Stimulated activated CD4-positive, alpha-beta T cell treated with anti-CD3 and anti-CD28 coated beads, Interleukin-2, amount 100 ng/mL, for 4 hours (primary cell): ENCODE measurements around the gene HMGA1.
A peak's percentile ranks its signal among the peaks of the same experiment; 100 is the strongest.

Experiments used
- DNase-seq: peaks from one replicate; pipeline ENCODE4 v3.0.0-alpha.2; 2020; ENCODE audit warnings: low read depth

HMGA1 gene, protein sequence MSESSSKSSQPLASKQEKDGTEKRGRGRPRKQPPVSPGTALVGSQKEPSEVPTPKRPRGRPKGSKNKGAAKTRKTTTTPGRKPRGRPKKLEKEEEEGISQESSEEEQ

DNA sequence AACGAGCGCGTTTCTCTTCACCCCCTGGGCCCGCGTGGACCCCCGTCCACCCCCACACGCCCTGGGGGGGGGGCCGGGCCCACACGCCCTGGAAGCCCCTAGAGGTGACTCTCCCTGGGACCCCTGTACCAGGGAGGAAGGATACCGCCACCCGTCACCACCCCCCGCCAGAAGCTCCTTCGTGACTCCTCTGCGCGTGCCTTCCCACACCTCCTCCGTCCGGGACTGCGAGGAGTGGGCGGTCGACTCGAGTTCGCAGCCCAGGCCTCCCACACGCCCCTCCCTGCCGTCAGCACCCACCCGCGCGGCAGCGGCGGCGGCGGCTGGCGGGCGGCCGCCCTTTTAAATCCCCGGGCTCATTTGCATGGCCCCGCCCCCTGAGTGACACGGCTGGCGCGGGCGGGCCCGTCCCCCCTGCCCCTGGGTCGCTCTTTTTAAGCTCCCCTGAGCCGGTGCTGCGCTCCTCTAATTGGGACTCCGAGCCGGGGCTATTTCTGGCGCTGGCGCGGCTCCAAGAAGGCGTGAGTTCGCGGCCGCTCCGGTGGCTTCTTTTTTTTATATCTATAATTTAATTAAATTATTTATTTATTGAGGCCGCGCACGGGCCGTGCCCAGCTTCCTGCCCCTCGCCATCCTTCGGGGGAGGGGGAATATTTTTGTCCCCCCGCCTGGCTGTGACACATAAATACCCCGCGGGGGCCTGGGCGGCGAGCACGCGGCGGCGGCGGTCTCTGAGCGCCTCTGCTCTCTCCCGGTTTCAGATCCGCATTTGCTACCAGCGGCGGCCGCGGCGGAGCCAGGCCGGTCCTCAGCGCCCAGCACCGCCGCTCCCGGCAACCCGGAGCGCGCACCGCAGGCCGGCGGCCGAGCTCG, at the start of gene HMGA1:
Gene HMGA1, plus strand, starts transcription at position 431 of the 873 bp plus-strand sequence. CDS start 3,908 bp downstream, outside the sequence.
- peak; percentile 93 for DNase-seq

DNA sequence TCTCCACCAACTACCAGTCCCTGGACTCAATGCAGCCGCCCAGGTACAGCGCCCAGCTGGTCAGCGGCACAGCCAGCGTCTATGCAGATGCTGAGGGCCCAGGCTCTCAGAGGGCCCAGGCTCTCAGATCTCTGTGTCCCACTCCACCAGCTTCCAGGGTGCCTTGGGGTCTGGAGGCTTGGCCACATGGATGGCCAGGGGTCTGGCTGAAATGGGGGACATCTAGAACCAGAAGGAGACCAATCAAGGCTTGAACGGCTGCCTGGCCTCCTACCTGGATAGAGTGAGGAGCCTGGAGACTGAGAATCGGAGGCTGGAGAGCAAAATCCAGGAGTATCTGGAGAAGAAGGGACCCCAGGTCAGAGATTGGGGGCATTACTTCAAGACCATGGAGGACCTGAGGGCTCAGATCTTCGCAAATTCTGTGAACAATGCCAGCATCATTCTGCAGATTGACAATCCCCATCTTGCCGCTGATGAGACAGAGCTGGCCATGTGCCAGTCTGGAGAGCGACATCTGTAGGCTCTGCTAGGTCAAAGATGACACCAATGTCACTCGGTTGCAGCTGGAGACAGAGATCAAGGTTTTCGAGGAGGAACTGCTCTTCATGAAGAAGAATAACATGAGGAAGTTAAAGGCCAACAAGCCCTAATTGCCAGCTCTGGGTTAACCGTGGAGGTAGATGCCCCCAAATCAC, 46.7 kb upstream of the HMGA1 start:
- DNase-seq = peak; percentile 46

DNA sequence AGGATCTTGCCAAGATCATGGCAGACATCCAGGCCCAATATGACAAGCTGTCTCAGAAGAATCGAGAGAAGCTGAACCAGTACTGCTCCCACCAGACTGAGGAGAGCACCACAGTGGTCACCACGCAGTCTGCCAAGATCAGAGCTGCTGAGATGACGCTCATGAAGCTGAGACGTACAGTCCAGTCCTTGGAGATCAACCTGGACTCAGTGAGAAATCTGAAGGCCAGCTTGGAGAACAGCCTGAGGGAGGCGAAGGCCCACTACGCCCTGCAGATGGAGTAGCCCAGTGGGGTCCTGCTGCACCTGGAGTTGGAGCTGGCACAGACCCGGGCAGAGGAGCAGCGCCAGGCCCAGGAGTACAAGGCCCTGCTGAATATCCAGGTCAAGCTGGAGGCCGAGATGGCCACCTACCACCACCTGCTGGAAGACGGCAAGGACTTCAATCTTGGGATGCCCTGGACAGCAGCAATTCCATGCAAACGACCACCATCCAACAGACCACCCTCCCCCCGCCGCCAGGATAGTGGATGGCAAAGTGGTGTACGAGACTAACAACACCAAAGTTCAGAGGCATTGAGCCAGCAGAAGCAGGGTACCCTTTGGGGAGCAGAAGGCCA, 46.1 kb upstream of the HMGA1 start:
- DNase-seq = no peak

DNA sequence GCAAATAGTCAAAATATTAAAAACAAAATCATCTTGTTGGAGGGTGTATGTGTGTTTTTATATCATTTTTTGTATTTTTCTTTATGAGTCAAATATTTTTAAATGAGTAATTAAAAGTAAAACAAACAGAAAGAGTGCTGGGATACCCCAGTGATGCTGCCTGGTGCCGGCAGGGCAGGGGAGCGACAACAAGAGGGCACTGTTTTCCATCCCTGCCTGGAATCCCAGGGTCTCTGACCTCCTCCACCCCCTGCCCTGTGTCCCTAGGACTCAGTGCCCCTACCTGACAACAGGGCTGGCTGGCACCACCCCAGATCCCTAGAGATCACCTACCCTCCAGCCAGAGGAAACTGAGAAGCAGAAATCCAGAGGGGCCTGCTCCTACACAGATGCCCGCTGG, 41.9 kb upstream of the HMGA1 start:
- no peak for DNase-seq

DNA sequence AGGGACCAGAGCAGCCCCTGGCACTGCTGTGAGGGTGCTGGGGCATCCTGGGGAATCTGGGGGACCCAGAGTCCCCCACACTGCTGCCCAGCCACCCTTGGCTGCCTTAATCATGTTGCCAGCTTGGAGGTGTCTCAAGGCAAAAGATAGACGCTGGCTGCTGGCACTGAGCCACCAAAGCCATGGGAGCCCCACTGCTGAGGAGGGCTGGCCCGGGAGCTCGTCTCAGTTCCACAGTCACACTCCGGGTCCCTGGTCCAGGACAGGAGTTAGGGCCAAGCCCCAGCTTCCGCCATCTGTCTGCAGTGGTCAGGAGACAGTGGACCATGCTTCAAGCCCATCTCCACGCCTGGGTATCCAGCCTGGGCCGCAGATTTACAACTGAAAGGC, 41.0 kb upstream of the HMGA1 start:
- no peak for DNase-seq

DNA sequence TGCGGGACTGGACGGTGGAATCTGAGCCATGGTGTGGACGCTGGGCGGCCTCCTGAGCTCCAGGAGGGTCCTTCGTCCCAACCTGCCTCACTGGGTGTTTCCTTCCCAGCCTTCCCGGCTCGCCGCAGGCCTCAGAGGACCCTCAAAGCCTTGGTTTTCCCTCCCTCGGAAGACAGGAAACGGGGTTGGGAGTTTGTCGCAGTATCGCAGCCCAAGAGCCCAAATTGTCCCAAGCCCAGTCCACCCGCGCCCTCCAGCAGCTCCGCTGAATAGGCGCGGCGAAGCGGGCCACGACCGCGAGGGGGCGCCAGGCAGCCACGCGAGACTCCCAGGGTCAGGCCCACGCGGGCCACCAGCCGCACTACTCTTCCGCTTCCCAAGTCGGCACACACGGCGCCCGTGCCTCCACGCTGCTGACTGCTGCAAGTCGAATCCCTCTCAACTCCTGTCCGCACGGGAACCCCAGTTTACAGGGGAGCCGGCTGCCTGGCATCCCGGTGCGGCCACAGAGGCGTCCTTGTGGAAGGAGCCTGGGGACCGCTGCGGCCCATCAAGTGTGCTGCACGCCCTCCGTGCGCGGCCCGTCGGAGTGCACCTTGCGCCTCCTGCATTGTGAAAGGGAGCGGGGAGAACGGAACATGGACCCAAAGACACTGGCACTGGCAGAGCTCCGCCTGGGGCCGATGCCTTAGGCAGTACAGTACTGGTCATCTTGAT, 40.4 kb upstream of the HMGA1 start:
- peak; percentile 85 for DNase-seq

DNA sequence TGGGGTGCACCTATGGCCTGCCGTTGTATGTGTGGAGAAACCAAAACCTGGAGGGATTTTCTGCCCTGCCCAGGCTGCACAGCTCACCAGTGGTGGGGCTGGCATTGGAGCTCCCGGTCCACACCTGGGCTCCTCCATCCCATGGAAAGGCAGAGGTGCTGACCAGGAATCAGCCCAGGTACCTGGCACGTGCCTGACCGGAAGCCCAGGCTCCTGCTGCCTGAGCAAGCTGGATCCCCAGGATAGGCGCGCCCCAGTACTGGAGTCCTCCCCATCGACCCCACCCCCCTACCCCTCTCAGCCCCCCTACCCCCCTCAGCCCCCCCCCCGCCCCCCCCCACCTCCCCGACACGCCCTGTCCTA, 39.9 kb upstream of the HMGA1 start:
- no peak for DNase-seq

DNA sequence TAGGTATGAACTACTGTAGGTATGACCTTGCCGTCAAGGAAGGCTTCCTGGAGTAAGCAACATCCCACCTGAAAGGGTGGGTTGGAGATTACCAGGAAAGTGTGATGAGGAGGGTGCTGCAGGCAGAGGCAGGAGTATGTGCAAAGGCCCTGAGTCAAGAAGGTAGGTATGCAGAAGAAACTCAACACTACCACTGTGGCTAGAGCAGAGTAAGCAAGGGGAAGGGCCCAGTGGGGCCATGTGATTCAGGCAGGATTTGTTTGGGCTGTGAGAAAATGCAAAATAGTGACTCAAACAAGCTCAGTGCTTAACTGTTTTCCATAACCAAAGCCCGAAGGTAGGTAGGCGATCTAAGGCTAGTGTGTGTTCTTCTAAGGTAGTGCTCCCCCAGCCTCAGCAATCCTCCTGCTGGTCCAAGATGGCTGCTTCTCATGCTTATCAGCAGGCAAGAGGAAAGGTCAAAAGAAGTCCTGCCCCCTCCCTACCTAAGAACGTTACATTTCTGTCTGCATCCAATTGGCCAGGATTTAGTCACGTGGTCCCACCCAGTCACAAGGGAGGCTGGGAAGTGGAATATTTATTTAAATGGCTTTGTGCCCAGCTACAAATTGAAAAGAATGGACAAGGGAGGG, 36.2 kb upstream of the HMGA1 start:
- DNase-seq = no peak

DNA sequence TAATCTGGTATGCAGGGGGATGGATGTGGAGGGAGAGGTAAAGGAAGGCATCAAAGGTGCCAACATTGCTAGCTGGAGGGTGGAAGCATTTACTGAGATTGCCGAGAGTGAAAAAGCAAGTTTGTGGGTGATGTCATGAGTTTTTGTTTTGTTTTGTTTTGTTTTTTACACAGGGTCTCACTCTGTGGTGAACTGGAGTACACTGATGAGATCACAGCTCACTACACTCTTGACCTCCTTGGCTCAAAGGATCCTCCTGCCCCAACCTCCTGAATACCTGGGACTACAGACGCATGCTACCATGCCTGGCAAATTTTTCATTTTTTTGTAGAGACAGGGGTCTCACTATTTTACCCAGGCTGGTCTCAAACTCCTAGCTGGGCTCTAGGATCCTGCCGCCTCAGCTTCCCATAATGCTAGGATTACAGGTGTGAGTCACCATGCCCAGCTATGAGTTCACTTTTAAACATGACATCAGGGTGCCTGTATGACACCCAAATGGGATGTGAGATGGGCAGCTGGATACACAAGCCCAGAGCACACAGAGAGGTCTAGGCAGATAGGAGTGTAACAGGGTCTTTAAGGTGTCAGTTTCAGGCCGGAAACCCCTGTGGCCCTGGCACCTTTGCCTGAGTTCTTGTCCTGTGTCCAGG, 35.1 kb upstream of the HMGA1 start:
- no peak for DNase-seq

DNA sequence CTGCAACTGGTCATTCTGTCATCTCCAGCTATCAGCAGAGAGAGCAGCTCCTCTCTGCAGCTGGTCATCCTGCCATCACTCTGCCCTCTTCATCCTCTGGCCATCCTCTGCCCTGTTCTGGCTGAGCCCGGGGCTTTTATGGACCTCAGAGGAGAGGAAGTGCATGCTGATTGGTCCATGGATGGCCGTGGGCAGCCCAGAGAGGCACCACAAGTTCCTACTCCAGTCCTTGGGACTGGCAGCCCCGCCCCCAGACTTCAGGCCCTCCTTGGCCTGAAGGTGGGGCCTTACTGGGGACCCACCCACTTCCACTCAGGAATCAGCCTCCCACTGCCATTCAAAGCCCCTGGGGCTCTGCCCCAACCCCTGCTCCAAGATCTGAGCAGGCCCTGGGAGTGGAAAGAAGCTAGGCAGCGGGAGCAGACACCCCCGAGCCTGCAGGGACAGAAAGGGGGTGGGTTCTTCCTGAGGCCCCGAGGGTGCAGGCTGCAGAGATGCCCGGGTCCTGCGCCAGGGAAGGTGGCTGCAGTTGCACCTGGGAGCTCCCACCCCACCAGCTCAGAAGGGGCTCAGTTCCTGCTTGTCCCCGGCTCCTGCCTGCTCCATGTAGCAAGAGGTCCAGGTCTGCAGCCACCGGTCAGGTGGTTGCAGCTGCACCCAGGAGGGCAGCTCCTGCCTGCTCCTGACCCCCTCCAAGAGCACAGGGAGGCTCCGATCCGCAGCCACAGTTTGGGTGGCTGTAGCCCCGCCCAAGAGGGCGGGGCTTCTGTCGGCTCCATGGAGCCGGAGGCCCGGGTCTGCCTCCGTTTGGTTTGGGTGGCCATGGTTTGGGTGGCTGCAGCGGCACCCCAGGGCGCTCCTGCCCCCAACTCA, 34.1 kb upstream of the HMGA1 start:
- no peak for DNase-seq

DNA sequence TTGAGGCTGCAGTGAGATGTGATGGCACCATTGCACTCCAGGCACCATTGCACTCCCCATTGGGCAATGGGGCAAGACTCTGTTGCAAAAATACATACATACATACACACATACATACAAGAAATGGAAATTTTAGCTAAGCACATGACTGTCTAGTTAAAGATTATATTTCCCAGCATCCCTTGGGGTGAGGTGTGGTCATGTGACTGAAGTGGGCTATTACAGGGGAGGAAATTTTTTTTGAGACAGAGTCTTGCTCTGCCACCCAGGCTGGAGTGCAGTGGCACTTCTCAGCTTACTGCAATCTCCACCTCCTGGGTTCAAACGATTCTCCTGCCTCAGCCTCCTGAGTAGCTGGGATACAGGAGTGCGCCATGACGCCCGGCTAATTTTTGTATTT, 32.0 kb upstream of the HMGA1 start:
- DNase-seq = no peak

DNA sequence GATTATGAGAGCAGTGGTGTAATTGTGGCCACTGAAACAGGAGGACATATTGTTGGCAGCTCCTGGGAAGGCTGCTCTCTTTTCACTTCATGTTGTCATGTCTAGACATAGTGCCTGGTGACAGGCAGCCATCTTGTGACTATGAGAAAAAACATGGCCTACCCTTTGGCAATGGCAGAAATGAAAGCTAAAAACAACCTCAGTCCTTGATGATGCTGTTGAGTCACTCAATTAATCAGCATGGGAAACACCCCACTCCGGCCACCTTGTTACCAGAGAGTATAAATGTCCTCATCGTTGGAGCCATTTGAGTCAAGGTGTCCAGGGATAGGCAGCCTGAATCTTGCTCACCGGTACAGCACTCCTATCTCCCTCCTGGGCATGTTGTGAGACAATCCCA, 31.2 kb upstream of the HMGA1 start:
- no peak for DNase-seq

DNA sequence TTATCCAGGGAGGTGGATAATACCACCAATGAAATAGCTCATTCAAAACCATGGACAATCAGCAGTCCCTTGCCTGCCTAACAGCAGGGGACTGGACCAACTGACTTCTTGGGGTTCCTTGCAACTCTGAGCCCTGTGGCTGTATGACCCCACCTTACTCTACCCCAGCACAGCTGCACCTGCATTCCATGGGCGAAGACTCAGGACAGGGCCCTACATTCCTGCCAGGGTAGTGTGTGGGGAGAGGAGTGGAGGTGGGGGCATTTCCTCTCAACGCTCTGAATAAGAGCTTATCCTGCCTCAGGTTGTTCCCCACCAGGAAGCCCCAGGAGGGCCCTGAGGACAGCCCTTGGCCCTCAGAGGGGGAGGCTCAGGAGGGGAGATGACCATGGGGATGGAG, 30.8 kb upstream of the HMGA1 start:
- no peak for DNase-seq

DNA sequence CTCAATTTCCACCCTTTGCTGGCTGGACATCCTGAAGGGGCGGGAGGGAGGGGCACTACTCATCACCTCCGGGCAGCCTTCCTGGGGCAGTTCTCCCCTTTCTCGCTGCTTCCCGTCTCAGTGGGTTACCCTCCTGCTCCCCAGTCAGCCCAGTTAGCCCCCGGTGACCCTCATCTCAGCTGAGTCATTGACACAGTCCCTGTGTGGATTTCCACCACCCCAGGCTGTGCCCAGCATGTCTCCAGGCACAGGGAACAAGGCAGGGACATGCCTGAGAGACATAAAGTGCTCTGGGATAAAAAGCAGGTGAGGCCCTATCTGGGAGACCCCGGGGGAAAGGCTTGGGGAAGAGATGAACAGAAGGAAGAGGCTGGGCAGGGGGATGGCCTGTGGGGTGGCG, 29.9 kb upstream of the HMGA1 start:
- no peak for DNase-seq

DNA sequence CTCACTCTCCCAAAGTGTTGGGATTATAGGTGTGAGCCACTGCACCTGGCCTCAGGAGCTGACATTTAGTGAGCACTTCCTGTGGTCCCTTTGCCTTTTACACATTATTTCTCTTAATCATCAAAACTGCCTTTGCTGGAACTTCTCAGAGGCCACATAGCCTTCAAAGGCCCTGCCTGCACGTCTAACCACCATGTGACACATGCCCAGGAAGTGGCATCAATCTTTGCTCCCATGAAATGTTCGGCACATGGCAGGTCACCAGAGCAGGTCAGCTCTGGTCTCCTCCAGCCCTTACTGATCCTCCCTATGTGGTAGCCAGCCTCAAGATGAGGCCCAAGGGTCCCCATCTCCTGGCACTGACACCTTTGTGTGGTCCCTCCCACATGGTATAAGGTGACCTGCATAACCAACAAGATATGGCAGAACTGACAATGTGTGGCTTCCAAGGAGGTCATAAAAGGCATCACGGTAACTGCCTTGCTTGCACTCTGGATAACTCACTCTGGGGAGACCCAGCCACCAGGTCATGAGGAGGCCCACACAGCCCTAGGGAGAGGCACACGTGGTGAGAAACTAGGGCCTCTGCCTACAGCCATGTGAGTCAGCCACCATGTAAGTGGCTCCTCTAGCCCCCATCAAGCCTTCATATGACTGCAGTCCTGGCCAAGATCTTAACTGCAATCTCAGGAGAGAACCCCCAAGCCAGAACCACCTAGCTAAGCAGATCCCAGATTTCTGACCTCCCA, 28.8 kb upstream of the HMGA1 start:
- DNase-seq = no peak

DNA sequence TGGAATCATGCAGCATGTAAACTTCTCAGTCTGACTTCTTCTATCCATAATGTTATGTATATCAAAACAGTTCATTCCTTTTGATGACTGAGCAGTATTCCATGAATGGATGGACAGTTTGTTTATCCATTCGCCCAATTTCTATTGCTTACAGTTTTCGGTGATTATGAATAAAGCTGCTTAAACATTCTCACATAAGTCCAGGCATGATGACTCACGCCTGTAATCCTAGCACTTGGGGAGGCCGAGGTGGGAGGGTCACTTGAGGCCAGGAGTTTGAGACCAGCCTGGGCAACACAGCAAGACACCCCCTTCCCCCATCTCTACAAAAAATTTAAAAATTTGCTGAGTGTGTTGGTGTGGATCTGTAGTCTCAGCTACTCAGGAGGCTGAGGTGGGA, 22.9 kb upstream of the HMGA1 start:
- no peak for DNase-seq

DNA sequence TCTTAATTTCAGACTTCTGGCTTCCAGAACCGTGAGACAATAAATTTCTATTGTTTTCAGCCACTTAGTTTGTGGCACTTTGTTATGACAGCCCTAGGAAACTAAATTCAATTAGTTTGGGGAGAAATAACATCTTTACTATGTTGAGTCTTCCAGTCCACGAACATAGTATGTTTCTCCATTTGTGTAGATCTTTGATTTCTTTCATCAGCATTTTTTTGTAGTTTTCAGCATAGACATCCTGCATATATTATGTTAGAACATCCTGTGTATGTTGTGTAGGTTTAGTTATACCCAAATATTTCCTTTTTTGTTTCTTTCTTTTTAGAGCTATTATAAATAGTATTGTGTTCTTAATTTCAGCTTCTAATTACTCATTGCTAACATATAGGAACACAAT, 18.0 kb upstream of the HMGA1 start:
- DNase-seq = no peak

DNA sequence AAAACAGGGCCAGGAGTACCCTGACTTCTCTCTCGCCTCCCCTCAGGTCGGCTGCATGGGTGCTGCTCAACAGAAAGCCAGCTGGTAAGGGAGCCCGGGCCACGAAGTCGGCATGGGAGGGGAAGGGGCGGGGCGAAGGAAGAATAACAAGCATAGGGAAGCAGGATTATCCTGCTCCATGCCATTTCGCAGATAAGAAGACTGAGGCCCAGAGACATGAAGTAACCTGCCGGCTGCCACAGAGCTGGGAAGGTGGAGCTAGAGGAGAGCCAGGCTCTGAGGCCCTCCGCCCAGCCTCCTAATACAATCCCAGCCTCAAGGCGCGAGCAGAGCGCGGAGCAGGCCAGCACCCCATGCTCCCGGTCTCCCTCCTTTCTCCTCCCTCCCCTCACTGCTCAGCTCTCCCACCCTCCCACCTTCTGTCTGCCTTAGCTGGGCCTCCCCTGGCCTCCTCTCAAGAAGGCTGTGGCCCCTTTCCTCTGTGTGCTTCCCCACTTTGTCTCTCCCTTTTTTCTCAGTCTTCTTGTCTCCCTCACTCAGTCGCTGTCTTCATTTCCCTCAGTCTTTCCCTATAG, 13.2 kb upstream of the HMGA1 start:
- no peak for DNase-seq
